HepG2 (cell line): ENCODE measurements around the gene PRSS33.

Experiments used
- CTCF ChIP-seq: sonication (generic); formaldehyde crosslinking; IDR thresholded peaks from 2 replicates; pipeline ENCODE4 v1.5.0; 2020; ENCODE audit warnings: mild to moderate bottlenecking, missing genetic modification reagents, moderate library complexity
- ZNF101 ChIP-seq: sonication (generic); formaldehyde crosslinking; IDR thresholded peaks from 2 replicates; pipeline ENCODE4 v1.4.0; 2020; ENCODE audit warnings: mild to moderate bottlenecking, low read depth, missing genetic modification reagents, borderline replicate concordance
- ZNF460 ChIP-seq: sonication (generic); formaldehyde crosslinking; IDR thresholded peaks from 2 replicates; pipeline ENCODE4 v1.5.1; 2020; ENCODE audit warnings: missing genetic modification reagents, mild to moderate bottlenecking, borderline replicate concordance
- ZNF652 ChIP-seq: IDR thresholded peaks from 2 replicates; pipeline ENCODE4 v1.6.1; 2016; ENCODE audit warnings: low read depth, borderline replicate concordance
- ZSCAN21 ChIP-seq: sonication (generic); formaldehyde crosslinking; IDR thresholded peaks from 2 replicates; pipeline ENCODE4 v1.8.0; 2022; ENCODE audit warnings: mild to moderate bottlenecking, missing genetic modification reagents, moderate library complexity, borderline replicate concordance

- no peak for TF ChIP-seq CTCF (CRISPR knock-in tag)
- TF ChIP-seq ZNF101 (CRISPR knock-in tag) = no peak
- TF ChIP-seq ZNF652 (CRISPR knock-in tag) = no peak
- no peak for TF ChIP-seq ZSCAN21
- TF ChIP-seq ZNF460 (CRISPR knock-in tag) = no peak
These were observed 42.4 kb upstream of the PRSS33 start, which contains the start of gene ZG16B for GRCh38 chr16:2829501-2830354.
